HCT116 (cell line): ENCODE data around the gene PDF.

Experiments used
- CEBPB ChIP-seq: IDR thresholded peaks from 2 replicates; pipeline ENCODE4 v1.6.1; 2012; ENCODE audit warnings: low read depth
- EGR1 ChIP-seq: IDR thresholded peaks from 2 replicates; pipeline ENCODE4 v1.6.1; 2012; ENCODE audit warnings: low read depth
- EZH2 ChIP-seq: fragments of 200-600 bp; sonication (generic); IDR thresholded peaks from 2 replicates; pipeline ENCODE4 v1.6.1; 2017; ENCODE audit warnings: antibody characterized with exemption, mixed run types
- EZH2phosphoT487 ChIP-seq: fragments of 200-600 bp; IDR thresholded peaks from 2 replicates; pipeline ENCODE4 v1.6.1; 2018; ENCODE audit warnings: antibody characterized with exemption, borderline replicate concordance
- POLR2A ChIP-seq: IDR thresholded peaks from 2 replicates; pipeline ENCODE4 v1.7.0; 2011; ENCODE audit warnings: borderline replicate concordance; ENCODE audit not compliant: insufficient read depth, insufficient read length; ENCODE audit errors: extremely low read depth
- RAD21 ChIP-seq: IDR thresholded peaks from 2 replicates; pipeline ENCODE4 v1.6.1; 2012; ENCODE audit warnings: low read depth, mild to moderate bottlenecking
- YY1 ChIP-seq: IDR thresholded peaks from 2 replicates; pipeline ENCODE4 v1.6.1; 2011; ENCODE audit warnings: low read length, low read depth, moderate library complexity, mild to moderate bottlenecking; ENCODE audit not compliant: insufficient replicate concordance; ENCODE audit errors: extremely low read depth
- ZNF274 ChIP-seq: fragments of 200-500 bp; sonication (Bioruptor generic); IDR thresholded peaks from 2 replicates; pipeline ENCODE4 v1.6.1; 2014; ENCODE audit warnings: mild to moderate bottlenecking, low read depth, low read length, inconsistent platforms
- TF ChIP-seq, protein P1 (sequence below), 3 experiments: fragments of 200-600 bp in 1 of 3; sonication (generic) in 1 of 3; IDR thresholded peaks in 2 of 3; conservative IDR thresholded peaks in 1 of 3; 2 replicates each; pipeline ENCODE4 v1.5.1; 2012 to 2017; ENCODE audit warnings: low read depth in 2 of 3, low read length in 2 of 3, antibody characterized with exemption in 1 of 3, borderline replicate concordance in 1 of 3, control low read depth in 1 of 3, mild to moderate bottlenecking in 1 of 3, mixed read lengths in 1 of 3, mixed run types in 1 of 3, moderate library complexity in 1 of 3; ENCODE audit not compliant: insufficient read depth in 1 of 3

DNA sequence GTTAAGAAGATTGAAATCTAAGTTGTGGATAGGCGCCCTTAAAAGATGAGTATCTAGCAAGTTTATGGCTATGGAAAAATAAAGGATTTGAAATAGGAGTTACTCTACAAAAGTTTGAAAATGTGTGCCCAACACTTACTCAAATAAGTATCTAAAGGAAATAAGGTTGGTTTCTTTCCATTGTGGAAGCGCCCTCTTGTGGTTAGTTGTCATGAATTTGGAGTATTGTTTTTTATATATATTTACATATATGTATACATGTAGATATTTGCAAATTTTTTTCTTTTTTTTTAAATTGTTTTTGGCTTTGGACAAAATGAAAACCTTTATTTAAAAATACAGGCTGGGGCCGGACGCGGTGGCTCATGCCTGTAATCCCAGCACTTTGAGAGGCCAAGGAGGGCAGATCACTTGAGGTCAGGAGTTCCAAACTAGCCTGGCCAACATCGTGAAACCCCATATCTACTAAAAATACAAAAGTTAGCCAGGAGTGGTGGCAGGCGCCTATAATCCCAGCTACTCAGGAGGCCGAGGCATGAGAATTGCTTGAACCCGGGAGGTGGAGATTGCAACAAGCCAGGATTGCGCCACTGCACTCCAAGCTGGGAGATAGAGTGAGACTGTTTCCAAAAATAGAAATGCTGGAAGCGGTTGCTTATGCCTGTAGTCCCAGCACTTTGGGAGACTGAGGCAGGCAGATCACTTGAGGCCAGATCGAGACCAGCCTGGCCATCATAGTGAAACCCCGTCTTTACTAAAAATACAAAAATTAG, 43.3 kb downstream of the PDF start:
- TF ChIP-seq EZH2: no peak
- TF ChIP-seq, protein P1, sequence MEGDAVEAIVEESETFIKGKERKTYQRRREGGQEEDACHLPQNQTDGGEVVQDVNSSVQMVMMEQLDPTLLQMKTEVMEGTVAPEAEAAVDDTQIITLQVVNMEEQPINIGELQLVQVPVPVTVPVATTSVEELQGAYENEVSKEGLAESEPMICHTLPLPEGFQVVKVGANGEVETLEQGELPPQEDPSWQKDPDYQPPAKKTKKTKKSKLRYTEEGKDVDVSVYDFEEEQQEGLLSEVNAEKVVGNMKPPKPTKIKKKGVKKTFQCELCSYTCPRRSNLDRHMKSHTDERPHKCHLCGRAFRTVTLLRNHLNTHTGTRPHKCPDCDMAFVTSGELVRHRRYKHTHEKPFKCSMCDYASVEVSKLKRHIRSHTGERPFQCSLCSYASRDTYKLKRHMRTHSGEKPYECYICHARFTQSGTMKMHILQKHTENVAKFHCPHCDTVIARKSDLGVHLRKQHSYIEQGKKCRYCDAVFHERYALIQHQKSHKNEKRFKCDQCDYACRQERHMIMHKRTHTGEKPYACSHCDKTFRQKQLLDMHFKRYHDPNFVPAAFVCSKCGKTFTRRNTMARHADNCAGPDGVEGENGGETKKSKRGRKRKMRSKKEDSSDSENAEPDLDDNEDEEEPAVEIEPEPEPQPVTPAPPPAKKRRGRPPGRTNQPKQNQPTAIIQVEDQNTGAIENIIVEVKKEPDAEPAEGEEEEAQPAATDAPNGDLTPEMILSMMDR (IDR thresholded peaks at IDR 0.05 in 2 of 3, conservative IDR thresholded peaks at IDR 0.05 in 1 of 3; ENCODE audit: borderline replicate concordance in 1 of 3, insufficient read depth in 1 of 3, low read depth in 2 of 3, low read length in 2 of 3): peak; percentile 40 to 77 (median 51); a peak in 5 of 6 replicates
- no peak for TF ChIP-seq POLR2A
- TF ChIP-seq YY1: no peak
- no peak for TF ChIP-seq CEBPB
- TF ChIP-seq RAD21: peak; percentile 66
- no peak for TF ChIP-seq EGR1
- no peak for TF ChIP-seq EZH2phosphoT487
- TF ChIP-seq ZNF274: no peak
